AG09319 (cell line): ENCODE measurements around the gene COG7.
"Not testable (repeated sequence)": the region's sequence is repeated elsewhere in the genome, so short reads cannot be mapped to it uniquely, and the experiment has no call there.

ENCODE experiments used
- DNase-seq: peaks from one replicate; pipeline ENCODE4 v3.0.0-alpha.2; 2010; ENCODE audit warnings: low read depth; ENCODE audit errors: extremely low read depth
- TF ChIP-seq, protein P1 (sequence below): IDR thresholded peaks from 2 replicates; pipeline ENCODE4 v1.5.1; 2011; ENCODE audit warnings: low read depth, mild to moderate bottlenecking, inconsistent platforms, low read length, moderate library complexity

The COG7 gene

DNA sequence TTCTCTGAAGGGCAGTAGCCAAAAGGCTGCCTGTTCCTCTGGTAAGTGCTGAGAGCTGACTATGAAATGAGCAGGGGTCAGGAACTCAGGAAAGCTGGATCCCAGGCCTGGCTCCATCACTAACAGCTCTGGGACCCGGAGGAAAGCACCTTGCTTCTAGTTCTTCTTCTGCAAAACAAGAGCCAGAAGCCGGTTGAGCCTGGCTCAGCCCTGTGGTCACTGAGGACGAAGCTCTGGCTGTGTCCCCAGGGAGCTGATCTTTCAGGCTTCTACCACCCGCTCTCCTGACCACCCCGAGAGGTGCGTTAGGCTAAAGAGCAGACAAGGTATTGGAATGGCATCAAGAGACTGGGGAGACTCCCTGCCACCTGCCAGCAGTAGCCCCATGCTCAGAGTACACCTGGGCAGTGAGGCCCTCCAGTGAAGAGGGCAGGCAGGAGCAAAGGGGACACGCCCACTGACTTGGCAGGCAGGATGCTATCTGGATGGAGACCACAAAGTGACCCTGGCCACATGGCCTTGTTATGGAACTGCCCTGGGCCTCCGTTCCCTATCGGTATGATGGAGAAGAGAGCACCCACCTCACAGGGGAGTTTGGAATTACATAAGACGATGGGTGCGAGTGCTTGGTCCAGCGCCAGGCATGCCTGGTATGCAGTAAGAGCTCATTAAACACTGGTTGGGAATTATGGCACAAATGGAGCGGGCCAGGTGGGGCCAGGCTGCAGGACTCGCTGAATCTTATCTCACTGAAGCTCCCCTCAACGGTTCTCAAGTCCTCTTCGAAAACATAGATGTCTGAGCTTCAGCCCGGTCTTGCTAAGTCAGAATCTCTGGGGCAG lies 61.4 kb downstream of the COG7 start:
- TF ChIP-seq, protein P1, sequence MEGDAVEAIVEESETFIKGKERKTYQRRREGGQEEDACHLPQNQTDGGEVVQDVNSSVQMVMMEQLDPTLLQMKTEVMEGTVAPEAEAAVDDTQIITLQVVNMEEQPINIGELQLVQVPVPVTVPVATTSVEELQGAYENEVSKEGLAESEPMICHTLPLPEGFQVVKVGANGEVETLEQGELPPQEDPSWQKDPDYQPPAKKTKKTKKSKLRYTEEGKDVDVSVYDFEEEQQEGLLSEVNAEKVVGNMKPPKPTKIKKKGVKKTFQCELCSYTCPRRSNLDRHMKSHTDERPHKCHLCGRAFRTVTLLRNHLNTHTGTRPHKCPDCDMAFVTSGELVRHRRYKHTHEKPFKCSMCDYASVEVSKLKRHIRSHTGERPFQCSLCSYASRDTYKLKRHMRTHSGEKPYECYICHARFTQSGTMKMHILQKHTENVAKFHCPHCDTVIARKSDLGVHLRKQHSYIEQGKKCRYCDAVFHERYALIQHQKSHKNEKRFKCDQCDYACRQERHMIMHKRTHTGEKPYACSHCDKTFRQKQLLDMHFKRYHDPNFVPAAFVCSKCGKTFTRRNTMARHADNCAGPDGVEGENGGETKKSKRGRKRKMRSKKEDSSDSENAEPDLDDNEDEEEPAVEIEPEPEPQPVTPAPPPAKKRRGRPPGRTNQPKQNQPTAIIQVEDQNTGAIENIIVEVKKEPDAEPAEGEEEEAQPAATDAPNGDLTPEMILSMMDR, result no peak

DNA sequence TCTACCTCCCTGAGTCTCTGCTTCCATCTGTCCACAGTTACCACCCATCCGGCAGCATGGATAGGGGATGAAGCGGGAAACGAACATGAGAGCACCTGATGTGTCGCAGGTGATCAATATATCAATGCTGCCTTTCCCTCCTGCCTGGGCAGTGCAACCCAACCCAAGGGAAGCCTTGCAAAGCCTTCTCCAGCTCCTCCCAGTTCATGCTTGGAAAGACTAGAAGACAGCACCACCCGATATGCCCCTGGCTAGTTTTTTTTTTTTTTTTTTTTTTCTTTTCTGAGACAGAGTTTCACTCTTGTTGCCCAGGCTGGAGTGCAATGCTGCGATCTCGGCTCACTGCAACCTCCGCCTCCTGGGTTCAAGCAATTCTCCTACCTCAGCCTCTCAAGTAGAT lies 63.1 kb downstream of the COG7 start:
- not testable (repeated sequence) for DNase-seq

More for the DNA sequence above, 61.4 kb downstream of the COG7 start:
- no peak for DNase-seq

DNA sequence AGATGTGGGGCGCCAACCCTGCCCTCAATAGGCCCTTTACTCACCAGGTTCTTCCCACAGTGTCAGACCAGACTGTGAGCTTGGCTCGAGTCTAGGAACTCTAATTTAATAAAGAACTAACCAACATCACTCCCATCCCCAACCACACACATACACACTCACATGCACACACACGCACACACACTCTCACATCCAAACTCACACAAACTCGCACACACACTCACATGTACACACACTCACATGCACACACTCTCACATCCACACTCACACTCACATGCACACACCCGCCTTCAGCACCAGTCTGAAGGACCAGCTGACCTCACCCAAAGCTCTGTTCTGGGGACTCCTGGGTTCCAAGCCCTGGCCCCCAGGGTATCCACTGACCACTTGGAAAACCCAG lies 63.8 kb downstream of the COG7 start:
- TF ChIP-seq, protein P1, result no peak

DNA sequence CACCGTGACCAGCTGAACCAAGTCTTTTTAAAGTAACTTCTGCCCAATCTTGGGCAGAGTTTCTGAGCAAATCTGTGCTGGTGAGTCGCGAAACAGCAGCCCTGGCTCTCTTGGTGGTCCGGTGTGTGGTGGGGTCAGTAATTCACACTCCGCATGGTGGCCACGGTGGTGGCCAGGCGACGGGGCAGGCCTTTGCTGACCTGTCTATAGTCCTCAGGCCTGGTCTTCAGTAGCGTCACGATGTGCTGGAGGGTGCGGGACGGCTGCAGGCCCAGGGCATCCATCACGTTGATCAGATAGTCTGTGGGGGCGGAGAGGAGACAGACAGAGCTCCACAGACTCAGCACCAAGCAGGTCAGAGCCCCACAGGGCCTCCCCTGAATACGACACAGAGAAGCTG lies 64.2 kb downstream of the COG7 start:
- TF ChIP-seq, protein P1, result no peak
- DNase-seq, result no peak

More for the DNA sequence above, 63.8 kb downstream of the COG7 start:
- DNase-seq, result no peak

DNA sequence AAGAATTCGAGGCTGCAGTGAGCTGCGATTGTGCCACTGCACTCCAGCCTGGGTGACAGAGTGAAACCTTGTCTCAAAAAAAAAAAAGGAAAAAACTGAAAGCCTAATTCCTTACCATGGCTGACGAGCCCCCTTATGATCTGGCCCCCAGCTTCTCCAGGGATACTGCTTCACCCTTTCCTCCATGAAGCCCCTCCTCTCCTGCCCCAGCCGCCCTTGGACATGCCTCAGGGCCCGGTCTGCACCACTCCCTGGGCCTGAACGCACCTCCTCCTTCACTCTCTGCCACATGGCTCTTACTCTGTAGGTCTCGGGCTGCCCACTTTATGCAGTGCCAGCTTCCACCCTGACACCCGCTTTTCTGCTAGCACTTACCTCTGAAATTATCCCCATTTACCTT lies 65.3 kb downstream of the COG7 start:
- TF ChIP-seq, protein P1, result no peak

DNA sequence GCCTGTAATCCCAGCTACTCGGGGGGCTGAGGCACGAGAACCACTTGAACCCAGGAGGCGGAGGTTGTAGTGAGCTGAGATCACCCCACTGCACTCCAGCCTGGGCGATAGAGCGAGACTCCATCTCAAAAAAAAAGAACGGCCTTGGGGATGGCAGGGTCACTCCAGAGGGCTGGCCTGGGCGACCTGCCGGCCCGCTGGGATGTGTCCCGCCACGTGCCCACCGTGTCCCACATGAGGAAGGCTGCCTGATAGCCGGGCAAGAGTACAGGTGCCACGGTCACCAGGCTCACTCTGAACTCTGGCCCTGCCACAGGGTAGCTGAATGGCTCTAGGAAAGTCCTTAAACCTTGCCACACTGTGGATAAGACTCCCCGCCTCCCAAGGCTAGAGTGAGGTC lies 67.5 kb downstream of the COG7 start:
- TF ChIP-seq, protein P1, result no peak
- DNase-seq, result no peak

More for the DNA sequence above, 65.3 kb downstream of the COG7 start:
- DNase-seq, result no peak

DNA sequence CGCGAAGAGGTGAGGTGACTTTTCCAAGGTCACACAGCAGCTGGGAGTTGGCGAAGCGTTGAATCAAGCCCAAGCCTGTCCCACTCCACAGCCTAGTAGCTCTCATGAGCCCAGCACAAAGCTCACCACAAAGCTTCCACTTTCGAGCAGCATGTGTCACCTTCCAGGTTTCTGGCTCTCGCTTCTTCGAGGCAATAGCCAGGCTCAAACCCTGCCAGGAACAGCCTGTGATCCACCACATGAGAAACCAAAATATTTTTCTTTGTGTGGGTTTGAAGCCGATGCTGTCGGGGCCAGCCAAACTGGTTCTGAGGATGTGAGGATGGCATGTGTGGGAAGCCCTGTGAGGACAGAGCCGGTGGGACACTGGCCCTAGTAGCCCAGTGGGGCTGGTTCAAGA lies 68.1 kb downstream of the COG7 start:
- DNase-seq, result no peak
- TF ChIP-seq, protein P1, result no peak

DNA sequence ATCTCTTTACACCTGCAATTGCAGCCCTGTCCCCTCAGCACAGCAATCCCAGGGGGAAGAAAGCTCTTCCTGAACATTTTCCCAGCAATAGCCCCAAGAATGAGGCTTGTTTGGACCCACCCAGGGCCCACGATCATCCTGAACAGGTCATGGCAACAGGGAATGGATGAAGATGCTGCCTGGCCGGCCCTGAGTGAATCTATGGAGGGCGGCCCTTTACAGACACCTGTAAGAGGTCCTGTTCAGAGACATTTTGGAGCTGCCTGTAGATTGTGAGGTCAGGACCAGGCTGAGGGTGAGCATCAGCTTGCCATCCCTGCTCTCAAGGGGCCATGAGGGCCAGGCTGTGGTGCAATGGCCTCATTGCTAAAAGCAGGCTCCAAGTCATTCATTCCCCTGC lies 69.1 kb downstream of the COG7 start:
- TF ChIP-seq, protein P1, result no peak
- DNase-seq, result no peak
